ENCODE measurements around the gene RAET1E.
A peak's percentile ranks its signal among the peaks of the same experiment; 100 is the strongest.
"Not testable (repeated sequence)": the region's sequence is repeated elsewhere in the genome, so short reads cannot be mapped to it uniquely, and the experiment has no call there.

RAET1E gene

GRCh38 chr6:149927025-149927424 is 29.1 kb upstream of the RAET1E start:
- no CpG with 5 or more reads among the region's 4 CpGs for WGBS, 2 donors (ENCODE audit: extremely low coverage in 2 of 2, insufficient read length in 2 of 2, insufficient replicate concordance in 1 of 2)

GRCh38 chr6:149925974-149926777 is 28.3 kb upstream of the RAET1E start:
- Histone ChIP-seq H3K4me1 (ENCODE audit: control insufficient read depth in 2 of 2, insufficient read depth in 1 of 2, low read depth in 1 of 2, low read length in 2 of 2) (peaks cover 5 to 8% of the 10 kb centered on the region in 2 donors), H3K4ac (ENCODE audit: low read length) (no peak overlapping the region), H3K79me1 (ENCODE audit: low read depth, low read length) (no peaks in the 10 kb centered on the region), H3K9me3 (replicated peaks in 1 of 2; ENCODE audit: control insufficient read depth in 2 of 2, insufficient read depth in 1 of 2, low read depth in 1 of 2, low read length in 2 of 2) (peaks cover 2 to 5% of the 10 kb centered on the region in 2 donors), H3K9ac (ENCODE audit: low read depth, low read length, poor library complexity) (peak overlapping the region; percentile 82), H2BK5ac (ENCODE audit: low read length) (no peak overlapping the region), H3K23ac (ENCODE audit: low read depth, low read length, poor library complexity) (peak overlapping the region; percentile 22), H3K27ac (replicated peaks; ENCODE audit: low read length) (no peak overlapping the region), H2BK15ac (ENCODE audit: low read length) (peak overlapping the region; percentile 21), H3K4me3 (ENCODE audit: low read length in 2 of 2) (peak overlapping the region; percentile 49 to 80), H3K14ac (ENCODE audit: low read length) (no peak overlapping the region), H3K4me2 (ENCODE audit: insufficient read depth, low read length, poor library complexity, severe bottlenecking) (peak overlapping the region; percentile 60), H4K91ac (ENCODE audit: low read depth, low read length, poor library complexity) (no peak overlapping the region), H3K18ac (ENCODE audit: low read length) (peak overlapping the region; percentile 81), H2AK5ac (ENCODE audit: low read depth, low read length) (no peak overlapping the region), H2BK12ac (ENCODE audit: low read length) (no peak overlapping the region), H3K27me3 (ENCODE audit: control insufficient read depth in 3 of 3, insufficient read depth in 3 of 3, low read depth in 1 of 3, low read length in 3 of 3) (peaks cover 27 to 66% (median 52%) of the 10 kb centered on the region in 3 experiments), H3K36me3 (replicated peaks in 1 of 2; ENCODE audit: control insufficient read depth in 2 of 2, insufficient read depth in 2 of 2, low read length in 2 of 2) (no peaks in the 10 kb centered on the region), H4K8ac (ENCODE audit: low read depth, low read length) (no peak overlapping the region), H2AFZ (ENCODE audit: low read length) (peak overlapping the region; percentile 91), H2BK120ac (ENCODE audit: low read depth, low read length) (peak overlapping the region; percentile 66)
- no CpG with 5 or more reads among the region's 31 CpGs for WGBS, 2 donors (ENCODE audit: extremely low coverage in 2 of 2, insufficient read length in 2 of 2, insufficient replicate concordance in 1 of 2)
- peak; percentile 70 for DNase-seq (ENCODE audit: low spot score)

More at GRCh38 chr6:149927025-149927424, 29.1 kb upstream of the RAET1E start:
- not testable (repeated sequence) for H3K4ac ChIP-seq (ENCODE audit: low read length); H2BK12ac ChIP-seq (ENCODE audit: low read length); H2BK120ac ChIP-seq (ENCODE audit: low read depth, low read length); H3K27ac ChIP-seq (replicated peaks; ENCODE audit: low read length); H3K4me2 ChIP-seq (ENCODE audit: insufficient read depth, low read length, poor library complexity, severe bottlenecking); H2BK15ac ChIP-seq (ENCODE audit: low read length); H3K9me3 ChIP-seq (replicated peaks in 1 of 2; ENCODE audit: control insufficient read depth in 2 of 2, insufficient read depth in 1 of 2, low read depth in 1 of 2, low read length in 2 of 2); H3K23ac ChIP-seq (ENCODE audit: low read depth, low read length, poor library complexity); H3K36me3 ChIP-seq (replicated peaks in 1 of 2; ENCODE audit: control insufficient read depth in 2 of 2, insufficient read depth in 2 of 2, low read length in 2 of 2); H3K79me1 ChIP-seq (ENCODE audit: low read depth, low read length); DNase-seq (ENCODE audit: low spot score); H2AFZ ChIP-seq (ENCODE audit: low read length); H4K91ac ChIP-seq (ENCODE audit: low read depth, low read length, poor library complexity); H2BK5ac ChIP-seq (ENCODE audit: low read length); H4K8ac ChIP-seq (ENCODE audit: low read depth, low read length); H2AK5ac ChIP-seq (ENCODE audit: low read depth, low read length); H3K18ac ChIP-seq (ENCODE audit: low read length); H3K9ac ChIP-seq (ENCODE audit: low read depth, low read length, poor library complexity); H3K4me1 ChIP-seq (ENCODE audit: control insufficient read depth in 2 of 2, insufficient read depth in 1 of 2, low read depth in 1 of 2, low read length in 2 of 2); H3K14ac ChIP-seq (ENCODE audit: low read length); H3K4me3 ChIP-seq (ENCODE audit: low read length in 2 of 2)
- peaks cover 27 to 61% (median 45%) of the 10 kb centered on the region in 3 experiments for H3K27me3 ChIP-seq (ENCODE audit: control insufficient read depth in 3 of 3, insufficient read depth in 3 of 3, low read depth in 1 of 3, low read length in 3 of 3)

GRCh38 chr6:149925253-149925973 is 27.5 kb upstream of the RAET1E start:
- Histone ChIP-seq H2AK5ac (ENCODE audit: low read depth, low read length) (peak overlapping the region; percentile 32), H3K36me3 (replicated peaks in 1 of 2; ENCODE audit: control insufficient read depth in 2 of 2, insufficient read depth in 2 of 2, low read length in 2 of 2) (no peaks in the 10 kb centered on the region), H3K18ac (ENCODE audit: low read length) (peak overlapping the region; percentile 81), H3K4me3 (ENCODE audit: low read length in 2 of 2) (peak overlapping the region; percentile 49 to 80), H3K79me1 (ENCODE audit: low read depth, low read length) (no peaks in the 10 kb centered on the region), H4K8ac (ENCODE audit: low read depth, low read length) (no peak overlapping the region), H3K4me2 (ENCODE audit: insufficient read depth, low read length, poor library complexity, severe bottlenecking) (peak overlapping the region; percentile 60), H2BK5ac (ENCODE audit: low read length) (no peak overlapping the region), H3K23ac (ENCODE audit: low read depth, low read length, poor library complexity) (peak overlapping the region; percentile 22), H3K27ac (replicated peaks; ENCODE audit: low read length) (no peak overlapping the region), H3K9ac (ENCODE audit: low read depth, low read length, poor library complexity) (peak overlapping the region; percentile 82), H3K4me1 (ENCODE audit: control insufficient read depth in 2 of 2, insufficient read depth in 1 of 2, low read depth in 1 of 2, low read length in 2 of 2) (peaks cover 5 to 8% of the 10 kb centered on the region in 2 donors), H2AFZ (ENCODE audit: low read length) (peak overlapping the region; percentile 91), H3K4ac (ENCODE audit: low read length) (no peak overlapping the region), H2BK12ac (ENCODE audit: low read length) (no peak overlapping the region), H3K9me3 (replicated peaks in 1 of 2; ENCODE audit: control insufficient read depth in 2 of 2, insufficient read depth in 1 of 2, low read depth in 1 of 2, low read length in 2 of 2) (peaks cover 2 to 5% of the 10 kb centered on the region in 2 donors), H2BK15ac (ENCODE audit: low read length) (peak overlapping the region; percentile 21), H3K27me3 (ENCODE audit: control insufficient read depth in 3 of 3, insufficient read depth in 3 of 3, low read depth in 1 of 3, low read length in 3 of 3) (peaks cover 27 to 66% (median 57%) of the 10 kb centered on the region in 3 experiments), H3K14ac (ENCODE audit: low read length) (no peak overlapping the region), H4K91ac (ENCODE audit: low read depth, low read length, poor library complexity) (no peak overlapping the region), H2BK120ac (ENCODE audit: low read depth, low read length) (peak overlapping the region; percentile 66)
- no peak for DNase-seq (ENCODE audit: low spot score)
- no CpG with 5 or more reads among the region's 34 CpGs for WGBS, 2 donors (ENCODE audit: extremely low coverage in 2 of 2, insufficient read length in 2 of 2, insufficient replicate concordance in 1 of 2)

GRCh38 chr6:149924933-149925252 is 27.0 kb upstream of the RAET1E start:
- no peak overlapping the region for H3K9ac ChIP-seq (ENCODE audit: low read depth, low read length, poor library complexity)
- H3K14ac ChIP-seq (ENCODE audit: low read length), result no peak overlapping the region
- H3K4me2 ChIP-seq (ENCODE audit: insufficient read depth, low read length, poor library complexity, severe bottlenecking), result no peak overlapping the region
- DNase-seq (ENCODE audit: low spot score), result no peak
- no peak overlapping the region for H2BK5ac ChIP-seq (ENCODE audit: low read length)
- no peak overlapping the region for H4K91ac ChIP-seq (ENCODE audit: low read depth, low read length, poor library complexity)
- no peak overlapping the region for H2BK12ac ChIP-seq (ENCODE audit: low read length)
- peaks cover 5 to 8% of the 10 kb centered on the region in 2 donors for H3K4me1 ChIP-seq (ENCODE audit: control insufficient read depth in 2 of 2, insufficient read depth in 1 of 2, low read depth in 1 of 2, low read length in 2 of 2)
- no peak overlapping the region for H3K18ac ChIP-seq (ENCODE audit: low read length)
- peaks cover 27 to 67% (median 60%) of the 10 kb centered on the region in 3 experiments for H3K27me3 ChIP-seq (ENCODE audit: control insufficient read depth in 3 of 3, insufficient read depth in 3 of 3, low read depth in 1 of 3, low read length in 3 of 3)
- H3K36me3 ChIP-seq (replicated peaks in 1 of 2; ENCODE audit: control insufficient read depth in 2 of 2, insufficient read depth in 2 of 2, low read length in 2 of 2), result no peaks in the 10 kb centered on the region
- H2BK120ac ChIP-seq (ENCODE audit: low read depth, low read length), result no peak overlapping the region
- peak overlapping the region; percentile 21 for H3K23ac ChIP-seq (ENCODE audit: low read depth, low read length, poor library complexity)
- no peak overlapping the region for H3K27ac ChIP-seq (replicated peaks; ENCODE audit: low read length)
- no peak overlapping the region for H3K4ac ChIP-seq (ENCODE audit: low read length)
- peaks cover 2 to 5% of the 10 kb centered on the region in 2 donors for H3K9me3 ChIP-seq (replicated peaks in 1 of 2; ENCODE audit: control insufficient read depth in 2 of 2, insufficient read depth in 1 of 2, low read depth in 1 of 2, low read length in 2 of 2)
- H2BK15ac ChIP-seq (ENCODE audit: low read length), result no peak overlapping the region
- peak overlapping the region; percentile 91 for H2AFZ ChIP-seq (ENCODE audit: low read length)
- H2AK5ac ChIP-seq (ENCODE audit: low read depth, low read length), result peak overlapping the region; percentile 32
- WGBS, 2 donors (ENCODE audit: extremely low coverage in 2 of 2, insufficient read length in 2 of 2, insufficient replicate concordance in 1 of 2), result no CpG with 5 or more reads among the region's 4 CpGs
- H4K8ac ChIP-seq (ENCODE audit: low read depth, low read length), result no peak overlapping the region
- H3K79me1 ChIP-seq (ENCODE audit: low read depth, low read length), result no peaks in the 10 kb centered on the region
- H3K4me3 ChIP-seq (ENCODE audit: low read length in 2 of 2), result no peak overlapping the region
